OCI-LY3 (cell line): ENCODE measurements around the gene ST6GAL1.

Source experiments
- H2AFZ ChIP-seq: fragments of 200-600, 300-600 bp; shearing (Covaris generic); 2 replicates; pipeline ENCODE4 v1.6.0; 2014; ENCODE audit warnings: antibody characterized with exemption, low read depth, low read length
- H3K27ac ChIP-seq: fragments of 200-600, 300-600 bp; sonication (generic); 2 replicates; pipeline ENCODE4 v1.5.1; 2014; ENCODE audit warnings: mild to moderate bottlenecking, low read length, moderate library complexity, mixed read lengths
- H3K27me3 ChIP-seq: fragments of 200-600, 300-600 bp; sonication (generic); 2 replicates; pipeline ENCODE4 v1.6.1; 2014; ENCODE audit warnings: low read depth, low read length, mixed read lengths
- H3K36me3 ChIP-seq: fragments of 200-600, 300-600 bp; sonication (generic); replicated peaks from 2 replicates; pipeline ENCODE3; 2014; ENCODE audit warnings: low read depth, low read length, mixed read lengths
- H3K4me1 ChIP-seq: fragments of 300-600, 200-600 bp; sonication (generic); 2 replicates; pipeline ENCODE4 v1.6.1; 2014; ENCODE audit warnings: low read length, mixed read lengths
- H3K4me2 ChIP-seq: fragments of 200-600, 300-600 bp; sonication (generic); 2 replicates; pipeline ENCODE4 v1.6.1; 2014; ENCODE audit warnings: low read length, mixed read lengths
- H3K4me3 ChIP-seq: fragments of 300-600, 200-600 bp; sonication (generic); 2 replicates; pipeline ENCODE4 v1.5.1; 2014; ENCODE audit warnings: antibody characterized with exemption, mild to moderate bottlenecking, low read length, moderate library complexity
- H3K79me2 ChIP-seq: fragments of 300-600, 200-600 bp; shearing (Covaris generic); 2 replicates; pipeline ENCODE4 v1.6.1; 2014; ENCODE audit warnings: mild to moderate bottlenecking, low read length, mixed read lengths
- H3K9ac ChIP-seq: fragments of 300-600, 200-600 bp; shearing (Covaris generic); 2 replicates; pipeline ENCODE4 v1.6.0; 2014; ENCODE audit warnings: mild to moderate bottlenecking, low read length, moderate library complexity
- H3K9me3 ChIP-seq: fragments of 200-600, 300-600 bp; shearing (Covaris generic); 2 replicates; pipeline ENCODE4 v1.6.1; 2014; ENCODE audit warnings: low read length, mixed read lengths; ENCODE audit not compliant: insufficient read depth
- H4K20me1 ChIP-seq: fragments of 200-600, 300-600 bp; sonication (generic); 2 replicates; pipeline ENCODE4 v1.6.1; 2016; ENCODE audit warnings: low read length, mixed read lengths; ENCODE audit not compliant: insufficient read depth
- CTCF ChIP-seq: fragments of 200-600, 300-600 bp; sonication (generic); IDR thresholded peaks from 2 replicates; pipeline ENCODE4 v1.5.1; 2014; ENCODE audit warnings: antibody characterized with exemption, low read length, low read depth
- EZH2phosphoT487 ChIP-seq: fragments of 200-600 bp; shearing (Covaris generic); IDR thresholded peaks from 2 replicates; pipeline ENCODE4 v1.6.1; 2018; ENCODE audit warnings: antibody characterized with exemption, mixed run types, low read depth

Gene ST6GAL1

GRCh38 chr3:187079090-187080022 is 149.0 kb downstream of the ST6GAL1 start:
- no peaks in the 10 kb centered on the region for H3K27me3 ChIP-seq
- H3K36me3 ChIP-seq, result peaks cover 41% of the 10 kb centered on the region
- H3K79me2 ChIP-seq, result no peaks in the 10 kb centered on the region
- H3K9me3 ChIP-seq, result no peaks in the 10 kb centered on the region
- H3K27ac ChIP-seq, result no peak overlapping the region
- H4K20me1 ChIP-seq, result no peaks in the 10 kb centered on the region; the same call in 1 of the 2 replicates
- H3K4me1 ChIP-seq, result no peaks in the 10 kb centered on the region
- H3K9ac ChIP-seq, result no peak overlapping the region
- no peak overlapping the region for H3K4me3 ChIP-seq
- TF ChIP-seq EZH2phosphoT487 (no peak), CTCF (no peak)
- no peak overlapping the region for H2AFZ ChIP-seq
- no peak overlapping the region for H3K4me2 ChIP-seq

- Histone ChIP-seq H3K36me3 (peaks cover 29% of the 10 kb centered on the region), H2AFZ (no peak overlapping the region), H3K27me3 (no peaks in the 10 kb centered on the region), H3K9me3 (no peaks in the 10 kb centered on the region), H3K9ac (no peak overlapping the region), H3K79me2 (no peaks in the 10 kb centered on the region), H3K4me3 (no peak overlapping the region), H3K27ac (no peak overlapping the region), H3K4me1 (no peaks in the 10 kb centered on the region), H4K20me1 (no peaks in the 10 kb centered on the region; the same call in 1 of the 2 replicates), H3K4me2 (no peak overlapping the region)
- TF ChIP-seq CTCF, result no peak
- TF ChIP-seq EZH2phosphoT487, result no peak
These were observed 150.6 kb downstream of the ST6GAL1 start for GRCh38 chr3:187080799-187081450.

- Histone ChIP-seq H3K79me2 (no peaks in the 10 kb centered on the region), H3K4me2 (no peak overlapping the region), H3K27ac (no peak overlapping the region), H3K4me3 (no peak overlapping the region), H3K9ac (no peak overlapping the region), H3K9me3 (no peaks in the 10 kb centered on the region), H3K27me3 (no peaks in the 10 kb centered on the region), H3K36me3 (peaks cover 11% of the 10 kb centered on the region), H3K4me1 (no peaks in the 10 kb centered on the region), H4K20me1 (no peaks in the 10 kb centered on the region), H2AFZ (no peak overlapping the region)
- TF ChIP-seq CTCF (no peak), EZH2phosphoT487 (no peak)
These were observed 152.5 kb downstream of the ST6GAL1 start for GRCh38 chr3:187082758-187083375.

- no peaks in the 10 kb centered on the region for H3K4me1 ChIP-seq
- TF ChIP-seq CTCF (no peak), EZH2phosphoT487 (no peak)
- no peaks in the 10 kb centered on the region for H4K20me1 ChIP-seq
- H3K27me3 ChIP-seq, result no peaks in the 10 kb centered on the region
- H3K9me3 ChIP-seq, result no peaks in the 10 kb centered on the region
- no peaks in the 10 kb centered on the region for H3K79me2 ChIP-seq
- H3K4me3 ChIP-seq, result no peak overlapping the region
- H3K9ac ChIP-seq, result no peak overlapping the region
- no peak overlapping the region for H3K27ac ChIP-seq
- H3K36me3 ChIP-seq, result peaks cover 6% of the 10 kb centered on the region
- no peak overlapping the region for H2AFZ ChIP-seq
- H3K4me2 ChIP-seq, result no peak overlapping the region
These were observed 153.8 kb downstream of the ST6GAL1 start for GRCh38 chr3:187084126-187084525.
